ENCODE results near the gene PRRX1.

PRRX1 gene

DNA sequence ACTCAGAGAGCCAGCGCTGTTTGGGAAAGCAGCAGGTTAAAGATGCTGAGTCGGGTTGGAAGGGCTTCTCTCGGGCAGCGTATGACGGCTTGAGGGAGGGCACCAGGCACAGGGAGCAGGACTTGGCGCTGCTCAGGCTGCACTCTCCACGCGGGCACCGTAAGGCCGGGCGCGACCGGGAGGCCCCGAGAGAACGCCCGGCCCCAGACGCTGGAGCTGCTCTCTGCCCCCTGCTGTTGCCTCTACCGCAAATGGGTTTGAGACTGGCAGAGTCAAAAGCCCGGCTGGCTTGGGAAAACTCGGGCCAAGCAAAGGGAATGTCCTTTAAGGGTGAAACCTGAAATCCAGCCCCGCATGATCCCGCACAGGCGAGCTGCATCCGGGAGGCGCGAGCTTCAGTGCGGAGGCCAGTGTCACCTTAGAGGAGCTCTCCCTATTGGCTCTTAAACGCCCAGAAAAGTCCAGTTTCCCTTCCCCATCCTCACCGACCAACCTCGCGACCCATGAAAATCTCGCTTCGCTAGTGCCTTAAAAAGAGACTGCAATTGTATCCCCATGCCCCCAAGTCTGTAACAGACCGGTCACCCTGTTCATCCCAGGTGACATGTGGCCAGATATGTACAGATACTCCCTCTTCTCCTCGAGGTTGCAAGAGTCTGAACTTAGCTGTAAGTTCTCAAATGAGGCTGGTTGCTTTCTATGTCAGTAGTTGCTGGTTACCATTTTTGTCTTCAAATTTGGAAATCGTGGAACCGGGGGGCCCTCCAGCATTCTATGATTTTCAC is 1.1 kb downstream of the PRRX1 start:
- no peak for DNase-seq (ENCODE audit: low read depth in 3 of 3)

DNA sequence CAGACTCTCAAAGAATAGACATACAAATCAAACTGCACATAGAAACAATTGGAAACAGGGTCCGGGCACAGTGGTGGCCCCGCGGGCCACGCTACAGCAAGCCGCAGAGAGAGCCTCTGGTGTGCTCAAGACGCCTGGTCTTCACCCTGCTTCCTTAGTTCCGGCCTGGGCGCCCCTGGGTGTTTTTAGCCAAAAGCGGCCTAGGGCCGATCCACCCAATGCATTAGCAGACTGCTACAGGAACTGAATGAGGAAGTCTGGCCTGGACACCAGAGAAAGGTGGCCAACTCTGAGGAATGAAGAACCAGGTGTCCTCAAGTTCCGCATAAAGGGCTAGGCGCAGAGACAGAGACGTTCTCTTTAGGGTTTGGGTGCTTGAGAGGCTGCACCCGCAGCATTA is 1.7 kb downstream of the PRRX1 start:
- DNase-seq (ENCODE audit: low read depth in 3 of 3), result no peak

DNA sequence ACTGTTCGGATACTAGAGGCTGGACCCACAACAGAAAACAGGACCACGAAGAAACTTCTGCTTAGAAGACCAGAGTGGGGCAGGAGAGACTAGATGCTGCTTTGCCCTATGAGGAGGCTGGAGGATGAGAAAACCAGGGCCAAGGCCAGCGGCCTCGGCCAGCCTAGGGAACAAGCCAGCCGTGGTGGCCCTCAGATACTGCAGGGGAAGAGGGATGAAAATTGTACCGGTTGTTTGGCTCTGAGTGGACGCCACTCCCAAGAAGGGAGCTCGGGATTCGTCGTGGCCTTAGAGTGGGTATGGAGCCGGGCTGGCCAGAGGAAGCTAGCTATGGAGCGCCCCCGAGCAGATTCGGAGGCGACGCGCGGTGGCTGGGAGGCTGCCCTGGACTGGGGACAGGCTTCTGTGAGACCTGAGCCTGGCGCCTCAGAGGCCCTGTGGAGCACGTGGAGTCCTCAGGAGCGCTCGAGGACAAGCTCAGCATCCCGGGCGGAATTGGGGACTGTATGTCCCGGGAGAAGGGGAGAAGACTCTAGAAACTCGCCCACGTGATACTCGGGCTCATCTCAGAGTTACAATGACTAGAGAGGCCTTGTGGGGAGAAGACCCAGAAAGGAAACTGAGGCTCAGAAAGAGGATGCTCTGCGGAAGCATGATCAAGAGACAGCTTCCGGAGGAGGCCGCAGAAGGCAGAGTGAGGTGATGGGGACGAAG is 2.8 kb downstream of the PRRX1 start:
- no peak for DNase-seq (ENCODE audit: low read depth in 3 of 3)

DNA sequence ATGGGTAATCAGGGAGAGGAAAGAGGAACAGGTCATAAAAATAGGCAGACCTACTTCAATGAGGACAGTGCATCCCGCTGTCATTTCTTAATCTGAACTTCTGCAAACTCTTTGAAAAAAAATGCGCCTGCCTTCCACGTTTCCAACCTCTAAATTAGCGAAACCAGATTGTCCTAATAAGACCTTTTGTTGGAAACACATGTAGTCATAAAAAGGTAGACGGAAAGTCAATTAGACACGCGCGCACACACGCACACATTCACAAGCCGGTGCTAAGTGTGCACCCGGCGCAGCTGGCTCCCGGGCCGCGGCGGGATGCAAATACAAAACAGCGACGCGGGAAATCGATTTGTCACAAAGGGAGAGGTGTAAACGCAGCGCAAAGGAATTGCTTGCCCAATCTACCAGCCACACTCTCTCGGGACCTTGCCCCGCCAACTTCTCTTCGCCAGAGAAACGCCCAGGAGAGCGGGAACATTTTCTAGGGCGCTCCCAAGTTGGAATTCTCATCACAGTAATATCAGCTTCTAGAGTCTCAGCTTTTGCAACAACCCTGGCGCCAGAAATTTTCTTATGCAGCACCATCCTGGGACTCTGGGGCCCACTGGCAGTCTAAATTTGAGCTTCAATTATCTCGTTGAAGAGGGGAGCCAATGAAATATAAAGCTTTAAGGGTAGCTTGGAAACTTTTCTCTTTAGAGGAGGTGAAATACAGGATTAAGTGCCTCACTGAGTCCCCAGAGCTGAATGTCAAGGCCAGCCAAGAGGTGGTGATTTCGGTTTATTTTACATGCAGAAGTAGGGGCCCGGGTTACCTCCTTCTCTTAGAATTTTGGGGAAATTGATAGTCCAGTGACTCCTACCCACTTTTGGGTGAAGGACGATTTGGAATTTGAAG is 4.5 kb downstream of the PRRX1 start:
- no peak for DNase-seq (ENCODE audit: low read depth in 3 of 3)

DNA sequence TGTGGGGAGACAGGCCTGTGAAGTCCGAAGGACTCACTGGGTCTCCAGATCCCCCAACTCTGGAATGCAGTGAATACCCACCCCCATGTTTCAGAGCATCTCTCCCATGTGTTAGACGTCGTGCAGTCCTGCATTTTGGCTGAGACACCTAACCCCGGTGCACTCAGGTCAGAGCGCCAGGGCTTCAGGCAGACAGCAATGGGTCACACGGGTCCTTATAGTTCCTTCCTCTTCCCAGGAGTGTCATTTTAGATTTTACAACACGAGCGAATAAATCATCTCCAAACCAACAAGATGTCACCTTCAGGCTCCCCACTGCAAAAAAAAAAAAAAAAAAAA is 5.1 kb downstream of the PRRX1 start:
- DNase-seq (ENCODE audit: low read depth in 3 of 3), result no peak

DNA sequence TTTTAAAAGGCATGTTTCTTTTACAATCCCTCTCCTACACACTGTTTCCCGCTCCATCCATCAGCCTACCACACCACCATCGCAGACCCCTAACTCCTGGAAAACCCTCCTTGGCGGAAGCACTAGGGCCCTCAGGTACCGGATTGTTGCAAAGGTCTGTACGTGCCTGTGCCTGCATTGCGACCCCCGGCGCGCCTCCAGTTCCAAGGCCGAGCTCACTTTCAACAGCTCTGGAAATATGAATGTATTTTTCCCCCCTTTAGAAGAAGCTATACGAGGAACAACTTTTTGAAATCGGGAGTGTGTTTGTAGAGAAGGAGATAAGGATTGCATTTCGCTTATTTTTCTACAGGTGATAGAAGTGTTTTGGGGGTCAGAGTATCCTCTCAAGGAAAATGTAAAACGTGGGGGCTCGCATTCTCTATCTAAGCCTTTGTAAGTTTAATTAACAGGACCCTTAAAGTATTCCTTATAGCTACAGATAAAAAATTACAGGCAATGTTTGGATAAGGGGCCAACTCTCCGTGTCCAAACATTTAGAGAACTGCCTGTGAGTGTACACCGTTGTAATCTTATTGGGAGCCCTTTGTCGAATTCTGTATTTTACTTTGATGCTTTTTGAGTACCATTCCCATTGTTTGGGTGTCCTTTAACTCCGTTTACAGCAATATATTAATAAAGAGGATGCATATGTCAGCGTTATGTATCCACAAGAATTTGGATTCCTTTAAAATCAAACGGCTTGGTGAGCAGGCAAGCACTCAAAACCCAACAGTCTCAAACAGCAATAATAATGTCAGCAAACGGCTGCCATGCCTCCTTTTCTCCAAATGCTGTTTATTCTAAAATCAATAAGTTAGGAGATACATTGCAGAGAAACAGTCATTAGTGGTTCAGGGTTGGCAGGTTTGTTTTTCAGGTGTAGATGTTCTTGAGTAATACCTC is 5.9 kb downstream of the PRRX1 start:
- DNase-seq (ENCODE audit: low read depth in 3 of 3), result no peak

DNA sequence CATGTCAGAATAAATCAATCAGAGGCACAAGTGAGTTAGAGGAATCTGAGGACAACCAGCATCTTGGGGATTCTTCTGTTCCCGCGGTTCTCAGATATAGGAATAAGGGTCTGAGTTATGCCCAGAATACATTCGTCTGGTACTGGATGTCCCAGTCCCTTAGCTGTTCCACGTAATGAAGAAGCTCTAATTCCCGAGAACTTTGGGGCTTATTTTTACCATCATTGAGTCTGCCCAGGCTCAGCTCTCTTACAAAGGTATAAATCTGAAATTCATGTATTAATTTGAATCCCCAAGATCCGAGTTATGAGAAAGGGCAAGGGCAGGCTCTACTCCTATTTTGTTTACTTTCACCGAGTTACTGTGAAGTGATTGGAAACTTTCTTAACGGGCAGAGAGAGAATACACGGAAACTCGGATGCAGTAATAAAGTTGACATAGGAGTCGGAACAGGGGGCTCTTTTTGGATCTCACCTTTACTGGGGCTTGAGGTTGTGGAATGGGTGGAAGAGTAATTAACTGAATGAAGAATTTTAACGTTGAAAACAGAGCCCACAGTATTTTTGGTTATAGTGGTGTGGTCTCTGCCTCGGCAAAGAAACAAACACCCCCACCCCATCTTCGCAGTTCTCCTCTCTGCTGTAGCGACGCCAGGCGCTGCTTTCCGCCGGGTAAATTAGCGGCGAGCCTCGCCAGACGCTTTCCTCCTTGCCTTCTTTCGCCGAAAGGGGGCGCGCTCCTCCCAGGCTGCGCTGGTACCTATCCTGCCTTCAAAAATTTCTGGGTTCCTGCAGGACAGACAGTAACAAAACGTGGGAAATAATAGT is 7.1 kb downstream of the PRRX1 start:
- no peak for DNase-seq (ENCODE audit: low read depth in 3 of 3)

DNA sequence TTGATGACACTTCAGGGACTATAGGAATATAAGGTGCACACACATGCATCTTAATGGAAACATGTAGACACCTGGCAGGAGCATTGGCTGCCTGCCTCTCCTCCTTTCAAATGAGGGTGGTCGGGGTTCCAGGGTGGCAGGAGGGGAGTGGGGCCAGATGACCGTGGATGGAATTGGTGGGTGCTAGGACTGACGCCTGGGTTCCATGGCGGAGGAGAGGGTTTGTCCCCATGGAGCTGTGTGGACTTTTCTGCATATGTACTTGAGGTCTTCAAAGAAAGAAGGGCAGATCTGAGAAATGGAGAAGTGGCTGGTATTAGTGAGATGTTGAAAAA is 7.7 kb downstream of the PRRX1 start:
- no peak for DNase-seq (ENCODE audit: low read depth in 3 of 3)

DNA sequence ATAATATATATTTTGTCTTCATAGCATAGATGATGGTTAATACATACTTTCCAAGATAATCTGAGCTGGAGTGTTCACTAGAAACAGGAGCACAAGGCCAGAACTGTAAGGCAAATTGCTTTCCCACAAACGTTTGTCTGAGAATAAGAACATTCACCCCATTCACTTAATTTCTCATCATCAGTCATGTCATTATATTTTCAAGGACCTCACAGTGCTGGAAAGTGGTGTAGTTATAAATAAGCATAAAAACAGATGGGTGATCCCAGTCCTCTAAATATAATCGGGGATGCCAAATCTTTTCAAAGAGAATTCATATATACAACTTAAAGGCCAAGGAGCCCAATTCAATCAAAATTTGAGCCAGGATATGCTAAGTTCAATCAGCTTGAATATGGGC is 8.4 kb downstream of the PRRX1 start:
- DNase-seq (ENCODE audit: low read depth in 3 of 3), result no peak

DNA sequence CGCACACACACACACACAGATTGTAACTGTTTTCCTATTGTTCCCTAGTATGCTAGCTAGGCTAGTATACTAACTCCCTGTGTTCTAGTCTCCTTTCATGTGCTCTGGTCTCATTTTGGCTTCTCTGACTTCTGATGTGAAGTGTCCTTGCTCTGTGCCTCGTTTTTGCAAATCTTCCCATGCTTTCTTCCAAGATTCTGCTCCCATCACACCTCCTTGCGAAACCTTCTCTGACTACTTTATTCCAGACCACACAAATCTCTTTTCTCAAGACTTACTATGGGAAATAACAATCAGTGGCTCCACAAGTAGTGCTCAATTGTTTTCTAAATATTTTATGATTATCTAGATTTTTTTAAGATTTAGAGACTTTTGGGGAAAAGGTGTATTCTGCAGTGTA is 10.3 kb downstream of the PRRX1 start:
- DNase-seq (ENCODE audit: low read depth in 3 of 3), result no peak

DNA sequence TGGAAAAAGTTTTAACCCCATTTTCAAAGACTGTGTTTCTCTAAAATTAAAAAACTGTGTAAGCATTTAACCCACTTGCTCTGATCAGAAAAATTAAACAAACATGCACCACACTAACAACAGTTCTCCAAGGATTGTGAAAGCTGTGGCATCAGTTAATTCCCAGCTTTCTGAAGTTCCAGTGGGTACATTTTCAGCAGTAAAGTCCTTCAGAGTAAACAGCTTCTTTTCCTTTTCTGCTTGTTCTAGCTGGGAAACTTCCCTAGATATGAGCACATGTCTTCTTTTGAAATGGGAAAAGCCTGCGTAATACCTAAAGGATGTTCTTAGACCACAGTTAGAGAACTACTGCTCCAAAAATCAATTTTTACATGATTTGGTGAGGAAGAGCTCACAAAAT is 11.1 kb downstream of the PRRX1 start:
- no peak for DNase-seq (ENCODE audit: low read depth in 3 of 3)

DNA sequence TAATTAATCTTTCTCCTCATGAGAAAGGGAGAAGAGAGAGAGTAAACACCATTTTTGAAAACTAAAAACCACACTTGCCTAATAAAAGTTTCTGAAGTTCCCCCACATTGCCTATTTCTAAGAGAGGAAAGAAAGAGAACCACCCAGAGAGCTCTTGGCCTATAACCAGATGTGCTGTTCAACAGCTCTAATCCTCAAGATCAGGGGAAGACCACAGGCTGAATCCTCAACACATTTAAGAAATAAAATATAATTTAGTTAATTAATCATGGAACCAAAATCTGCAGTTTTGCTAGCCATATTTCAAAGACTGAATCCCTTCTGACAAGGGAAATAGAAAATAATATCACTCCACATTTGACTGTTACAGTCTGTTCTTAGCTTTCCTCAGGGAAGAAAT is 11.9 kb downstream of the PRRX1 start:
- no peak for DNase-seq (ENCODE audit: low read depth in 3 of 3)

DNA sequence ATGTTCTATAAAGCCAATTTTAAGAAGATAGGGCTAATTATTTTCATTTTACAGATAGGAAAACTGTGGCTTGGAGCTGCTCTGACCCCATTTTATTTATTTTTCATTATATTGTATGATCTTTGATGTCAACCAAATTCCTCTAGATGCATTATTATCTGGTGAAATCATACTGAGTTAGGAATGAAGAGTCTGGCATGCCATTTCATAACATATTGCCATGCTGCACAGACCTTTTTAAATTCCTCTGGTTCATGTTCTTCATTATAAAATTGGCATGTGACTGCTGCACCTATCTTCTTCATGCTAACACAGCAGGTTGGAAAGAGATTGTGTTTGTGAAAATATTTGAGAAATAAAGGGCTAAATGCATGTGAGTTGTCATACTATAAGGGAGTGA is 12.7 kb downstream of the PRRX1 start:
- DNase-seq (ENCODE audit: low read depth in 3 of 3), result no peak

DNA sequence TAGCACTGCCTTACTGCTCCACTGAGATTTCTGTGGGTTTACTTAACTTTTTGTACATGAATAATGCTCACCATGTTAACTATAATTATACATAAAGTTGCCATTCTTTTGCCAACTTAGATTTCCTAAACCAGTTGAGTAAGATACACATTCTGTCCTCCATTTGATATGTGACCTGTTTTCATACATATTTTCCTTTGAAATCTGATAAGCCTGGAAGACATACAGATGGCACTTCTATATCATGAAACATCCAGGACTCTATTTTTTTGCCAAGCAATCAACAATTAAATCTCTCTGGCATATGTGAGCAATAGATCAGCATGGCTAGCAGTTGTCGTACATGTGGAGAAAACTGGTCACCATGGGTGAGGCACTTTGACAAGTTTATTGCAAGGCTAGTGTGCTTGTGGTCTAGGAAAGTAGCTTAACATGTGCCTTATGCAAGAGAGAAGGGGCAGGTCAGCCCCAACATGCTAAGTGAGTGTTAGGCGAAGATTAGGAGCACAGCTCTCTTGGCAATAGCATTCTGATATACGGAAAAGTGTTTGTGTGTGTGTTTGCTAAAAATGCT is 14.2 kb downstream of the PRRX1 start:
- no peak for DNase-seq (ENCODE audit: low read depth in 3 of 3)

DNA sequence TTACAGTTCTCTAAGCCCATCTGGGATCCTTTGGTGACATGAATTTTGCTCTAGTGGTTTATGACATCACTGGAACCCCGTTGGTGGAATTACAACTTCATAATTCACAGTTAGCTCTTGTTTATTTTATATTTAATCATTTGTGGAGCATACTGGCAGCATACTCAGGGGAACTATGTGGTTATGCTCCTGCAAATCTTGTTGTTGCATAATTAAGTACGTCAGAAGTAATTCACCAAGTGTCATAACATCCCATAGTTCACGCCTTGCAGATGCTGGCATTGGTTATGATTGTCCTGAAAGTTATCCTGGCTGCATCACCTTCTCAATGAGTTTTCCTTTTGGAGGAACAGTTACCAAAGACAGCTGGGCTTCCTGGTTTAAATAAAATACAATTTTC is 16.5 kb downstream of the PRRX1 start:
- no peak for DNase-seq (ENCODE audit: low read depth in 3 of 3)

DNA sequence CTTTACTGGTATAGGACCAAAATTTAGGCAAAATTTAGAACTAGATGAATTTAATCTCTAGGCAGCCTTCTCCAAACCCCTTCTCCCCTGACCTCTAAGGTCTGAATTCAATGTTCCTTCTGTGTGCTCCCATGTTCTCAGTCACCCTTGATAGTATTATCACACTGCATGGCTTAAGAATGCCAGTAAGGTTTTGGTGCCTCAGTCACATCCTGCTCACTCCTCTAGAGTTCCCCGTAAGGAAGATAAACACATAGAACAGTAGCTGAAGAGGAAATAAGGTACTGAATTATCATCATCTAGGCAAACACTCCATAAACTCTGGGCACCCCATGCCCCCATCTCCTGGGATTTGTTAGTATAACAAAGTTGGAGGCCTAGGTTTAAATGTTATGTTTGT is 18.2 kb downstream of the PRRX1 start:
- DNase-seq (ENCODE audit: low read depth in 3 of 3), result no peak

DNA sequence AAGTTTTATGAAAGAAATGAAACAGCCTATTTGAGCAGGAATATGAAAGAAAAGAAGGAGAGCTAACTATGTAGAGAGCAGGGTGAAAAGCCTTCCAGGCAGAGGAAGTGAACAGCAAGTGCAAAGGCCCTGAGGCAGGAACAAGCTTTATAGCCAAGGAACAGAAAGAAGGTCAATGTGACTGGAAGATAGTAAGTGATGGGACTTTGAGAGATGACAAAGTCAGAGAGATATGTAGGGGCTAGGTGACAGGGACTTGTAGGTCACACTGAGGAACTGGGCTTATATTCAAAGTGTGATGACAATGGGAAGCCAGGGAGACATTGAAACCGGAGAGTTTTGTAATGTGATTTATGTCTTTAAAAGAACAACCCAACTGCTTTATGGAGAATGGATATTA is 18.9 kb downstream of the PRRX1 start:
- DNase-seq (ENCODE audit: low read depth in 3 of 3), result no peak

DNA sequence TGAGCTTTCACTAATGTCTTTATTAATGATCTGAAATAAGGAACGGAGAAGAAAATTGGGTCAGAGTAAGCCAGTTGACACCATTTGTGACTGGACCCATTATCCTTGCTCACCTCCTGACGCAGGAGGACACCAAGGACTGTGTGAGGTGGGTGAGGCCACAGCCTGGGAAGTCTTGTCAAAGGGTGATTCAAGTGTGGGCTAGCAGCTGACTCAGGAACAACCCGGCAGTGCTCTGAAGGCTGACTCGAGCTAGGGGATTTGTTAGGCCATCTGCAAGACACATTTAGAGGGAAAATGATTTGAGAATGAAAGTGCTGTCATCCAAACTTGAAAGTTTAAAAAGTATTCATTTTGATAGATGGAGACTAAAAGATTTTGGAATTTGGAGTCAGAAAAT is 21.2 kb downstream of the PRRX1 start:
- no peak for DNase-seq (ENCODE audit: low read depth in 3 of 3)

DNA sequence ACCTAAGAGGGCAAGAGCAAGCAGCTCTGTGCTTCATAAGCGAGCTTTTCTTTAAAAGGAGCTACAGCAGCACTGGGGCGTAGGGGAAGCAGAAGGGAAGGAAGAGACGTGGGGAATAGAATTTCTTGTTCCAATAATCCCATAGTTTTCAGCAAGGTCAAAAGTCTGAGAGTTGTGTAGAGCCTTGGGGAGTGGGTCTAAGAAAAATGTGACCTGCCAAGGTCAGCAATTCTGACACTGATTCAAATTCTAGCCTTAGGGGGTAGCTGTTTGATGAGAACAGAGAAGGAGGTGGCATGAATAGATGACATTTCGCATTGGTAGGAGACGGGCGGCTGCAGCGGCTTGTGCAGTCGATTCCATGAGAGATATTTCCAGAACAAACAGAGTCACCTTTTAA is 22.4 kb downstream of the PRRX1 start:
- DNase-seq (ENCODE audit: low read depth in 3 of 3), result no peak

DNA sequence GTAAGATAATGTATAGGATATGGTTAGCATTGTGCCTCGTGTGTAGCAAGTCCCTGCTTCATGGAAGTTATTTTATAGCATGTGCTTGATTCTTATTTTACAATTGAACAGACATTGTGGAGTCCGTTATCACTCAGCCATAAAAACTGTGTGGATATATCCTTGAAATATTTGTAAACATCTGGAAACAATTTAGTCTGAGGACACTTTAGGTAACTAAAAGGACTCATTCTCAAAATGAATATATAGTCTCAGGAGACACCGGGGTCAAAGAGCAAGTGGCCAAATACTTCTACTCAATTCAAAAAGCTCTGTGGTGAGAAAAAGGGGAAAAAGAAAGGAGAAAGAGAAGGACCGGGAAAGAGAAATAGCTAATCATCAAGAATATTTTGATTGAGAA is 23.7 kb downstream of the PRRX1 start:
- no peak for DNase-seq (ENCODE audit: low read depth in 3 of 3)

Measured in stimulated activated CD4-positive, alpha-beta T cell treated with anti-CD3 and anti-CD28 coated beads, TNF-alpha, amount 100 ng/mL, for 4 hours (primary cell).